Activated CD4-positive, alpha-beta T cell treated with anti-CD3 and anti-CD28 coated beads for 4 hours (primary cell): ENCODE data around the gene PAEP.

Experiments used
- DNase-seq, 2 donors: peaks; one replicate each; pipeline ENCODE4 v3.0.0-alpha.2; 2020

Gene PAEP

DNA sequence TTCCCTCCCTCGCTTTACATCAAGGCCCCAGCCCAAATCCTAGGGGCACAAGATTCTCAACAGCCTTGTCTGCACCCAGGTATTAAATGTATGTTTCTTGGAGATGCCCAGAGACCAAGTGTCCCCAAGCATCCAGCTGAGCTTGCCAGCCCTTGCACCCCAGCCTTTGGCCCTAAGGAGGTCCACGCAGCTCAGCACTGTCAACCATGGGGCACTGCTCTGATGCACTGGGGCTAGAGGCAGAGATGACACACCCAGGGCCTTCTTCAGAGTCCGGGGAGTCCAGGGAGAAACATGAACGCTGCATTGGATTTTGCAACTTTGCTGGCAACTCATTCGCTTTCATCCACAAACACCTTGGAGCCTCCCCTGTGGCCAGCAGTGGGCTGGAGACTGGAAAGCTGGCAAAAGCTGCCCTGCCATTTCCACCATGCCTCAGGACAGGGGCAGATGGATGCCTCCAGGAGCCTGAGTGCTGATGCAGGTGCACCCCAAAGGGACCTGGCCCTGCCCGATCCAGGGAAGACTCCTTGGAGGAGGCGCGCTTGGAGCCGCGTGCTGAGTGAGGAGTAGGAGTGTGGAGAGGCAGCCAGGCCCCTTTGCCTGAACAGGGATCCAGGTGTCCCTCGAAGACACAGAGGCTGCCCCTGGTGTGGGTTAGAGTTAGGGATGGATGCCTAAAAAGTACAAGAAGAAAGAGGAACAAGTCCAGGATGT lies 19.3 kb downstream of the PAEP start:
- no peak for DNase-seq

DNA sequence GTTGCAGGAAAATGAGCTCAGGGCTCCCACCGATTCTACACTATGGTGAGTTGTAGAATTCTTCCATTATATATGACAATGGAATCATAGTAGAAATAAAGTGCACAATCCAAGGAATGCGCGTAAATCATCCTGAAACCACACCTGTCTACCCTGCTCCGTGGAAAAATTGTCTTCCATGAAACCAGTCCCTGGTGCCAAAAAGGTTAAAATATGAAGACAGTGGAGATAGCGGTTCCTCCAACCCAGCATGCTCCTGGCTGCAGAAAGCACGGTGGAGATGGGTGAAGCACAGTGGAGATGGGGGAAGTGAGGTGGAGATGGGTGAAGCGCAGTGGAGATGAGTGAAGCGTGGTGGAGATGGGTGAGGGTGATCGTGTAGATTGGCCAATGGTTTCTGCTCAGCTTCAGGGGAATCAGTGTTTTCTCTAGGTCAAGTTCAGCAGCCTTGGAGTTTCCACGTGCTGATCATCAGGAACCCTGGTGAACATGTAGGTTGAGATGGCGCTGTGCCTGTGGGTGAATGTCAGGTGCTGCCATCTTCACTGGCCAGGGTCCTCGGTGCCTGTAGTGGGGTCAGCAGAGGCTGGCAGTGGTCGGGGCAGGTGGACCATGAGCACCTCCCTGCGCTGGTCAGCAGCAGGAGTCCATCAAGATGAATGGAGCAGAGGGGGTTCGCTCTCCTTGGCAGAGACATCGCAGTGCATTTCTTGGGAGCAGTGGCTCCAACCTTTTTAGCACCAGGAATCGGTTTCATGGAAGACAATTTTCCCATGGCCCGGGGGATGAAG lies 20.3 kb downstream of the PAEP start:
- DNase-seq, result no peak

DNA sequence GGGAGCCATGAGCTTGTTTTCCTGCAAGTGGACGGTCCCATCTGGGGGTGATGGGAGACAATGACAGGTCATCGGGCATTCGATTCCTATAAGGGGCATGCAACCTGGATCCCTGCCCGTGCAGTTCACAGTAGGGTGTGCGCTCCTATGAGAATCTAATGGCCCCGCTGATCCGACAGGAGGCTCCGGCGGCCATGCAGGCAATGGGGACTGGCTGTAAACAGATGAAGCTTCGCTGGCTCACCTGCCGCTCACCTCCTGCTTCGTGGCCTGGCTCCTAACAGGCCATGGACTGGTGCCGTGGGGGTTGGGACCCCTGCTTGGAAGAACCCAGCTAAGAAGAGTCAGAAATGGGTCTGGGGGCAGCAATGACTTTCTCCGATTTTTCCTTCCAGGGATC lies 21.0 kb downstream of the PAEP start:
- no peak for DNase-seq

GRCh38 chr9:135582966-135583687 lies 21.6 kb downstream of the PAEP start:
- no peak for DNase-seq

- no peak for DNase-seq
Observed at GRCh38 chr9:135583688-135584011, 22.1 kb downstream of the PAEP start.

- no peak for DNase-seq
Observed at GRCh38 chr9:135584371-135584770, 22.8 kb downstream of the PAEP start.

DNA sequence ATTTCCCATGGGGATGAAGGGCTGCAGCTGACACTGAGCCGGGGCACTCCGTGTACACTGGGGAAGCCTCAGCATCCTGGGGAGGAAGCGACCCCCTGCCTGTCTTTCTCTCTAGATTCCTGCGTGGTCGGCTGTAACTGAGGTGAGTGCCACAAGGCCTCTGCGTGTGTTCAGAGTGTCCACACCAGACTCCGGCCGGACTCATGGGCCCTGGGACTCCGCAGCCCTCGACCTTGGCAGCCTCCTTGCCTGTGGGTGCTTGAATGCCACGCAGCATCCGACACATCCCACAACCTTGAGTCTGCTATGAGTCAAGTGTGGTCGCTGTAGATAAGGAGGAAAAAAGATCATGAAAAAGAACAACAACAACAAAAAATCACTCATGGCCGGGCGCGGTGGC lies 23.4 kb downstream of the PAEP start:
- DNase-seq, result no peak

- no peak for DNase-seq
Observed at GRCh38 chr9:135586601-135587109, 25.1 kb downstream of the PAEP start.

- no peak for DNase-seq
Observed at GRCh38 chr9:135587658-135588057, 26.1 kb downstream of the PAEP start.

DNA sequence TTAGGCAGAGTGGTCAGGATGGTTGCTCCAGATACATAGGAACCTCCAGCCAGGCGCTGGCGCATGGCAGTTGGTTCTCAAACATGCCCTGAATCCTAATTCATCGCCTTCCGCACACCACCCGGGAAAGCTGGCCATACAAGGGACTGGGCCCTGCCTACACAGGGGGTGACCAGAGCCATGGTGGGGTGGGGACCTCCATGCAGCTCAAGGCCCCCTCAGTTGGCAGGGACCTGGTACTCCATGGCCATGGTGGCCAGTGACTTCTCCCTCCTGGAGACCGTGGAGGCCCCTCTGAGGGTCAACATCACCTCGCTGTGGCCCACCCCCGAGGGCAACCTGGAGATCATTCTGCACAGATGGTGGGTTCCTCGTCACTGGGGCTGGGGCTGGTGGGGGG lies 26.8 kb downstream of the PAEP start:
- no peak for DNase-seq

DNA sequence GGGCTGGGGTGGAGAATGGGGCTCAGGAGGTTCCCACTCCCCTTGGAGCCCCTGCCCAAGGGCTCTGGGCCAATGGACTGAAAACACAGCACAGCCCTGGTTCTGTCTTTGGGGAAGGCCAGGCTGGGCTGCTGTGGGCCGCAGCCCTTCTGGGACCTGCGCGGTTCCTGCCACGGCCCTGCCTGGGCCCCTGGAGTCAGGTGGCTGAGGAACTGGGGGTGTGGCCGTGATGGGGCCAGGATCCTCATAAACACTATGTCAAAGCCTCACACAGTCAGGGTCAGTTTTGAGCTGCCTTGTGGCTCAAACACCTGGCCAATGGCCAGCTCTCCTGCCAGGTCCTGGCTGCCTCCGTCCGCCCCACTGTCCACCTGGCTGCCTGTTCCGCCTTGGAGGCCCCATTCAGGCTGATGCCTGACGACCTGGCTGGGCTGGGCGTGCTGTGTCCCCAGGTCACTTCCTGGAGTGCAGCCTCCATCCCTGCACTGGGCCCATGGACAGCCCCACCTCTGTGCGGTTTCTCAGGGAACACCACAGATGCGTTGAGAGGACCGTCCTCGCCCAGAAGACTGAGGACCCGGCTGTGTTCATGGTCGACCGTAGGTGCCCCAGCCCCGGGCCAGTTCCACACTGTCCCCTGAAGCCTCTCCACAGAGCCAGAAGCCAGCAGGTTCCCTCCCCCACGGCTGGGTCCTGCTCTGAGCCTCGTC lies 27.5 kb downstream of the PAEP start:
- DNase-seq, result no peak

GRCh38 chr9:135589596-135590485 lies 28.3 kb downstream of the PAEP start:
- DNase-seq, result no peak

- no peak for DNase-seq
Observed at GRCh38 chr9:135590486-135591079, 29.0 kb downstream of the PAEP start.

DNA sequence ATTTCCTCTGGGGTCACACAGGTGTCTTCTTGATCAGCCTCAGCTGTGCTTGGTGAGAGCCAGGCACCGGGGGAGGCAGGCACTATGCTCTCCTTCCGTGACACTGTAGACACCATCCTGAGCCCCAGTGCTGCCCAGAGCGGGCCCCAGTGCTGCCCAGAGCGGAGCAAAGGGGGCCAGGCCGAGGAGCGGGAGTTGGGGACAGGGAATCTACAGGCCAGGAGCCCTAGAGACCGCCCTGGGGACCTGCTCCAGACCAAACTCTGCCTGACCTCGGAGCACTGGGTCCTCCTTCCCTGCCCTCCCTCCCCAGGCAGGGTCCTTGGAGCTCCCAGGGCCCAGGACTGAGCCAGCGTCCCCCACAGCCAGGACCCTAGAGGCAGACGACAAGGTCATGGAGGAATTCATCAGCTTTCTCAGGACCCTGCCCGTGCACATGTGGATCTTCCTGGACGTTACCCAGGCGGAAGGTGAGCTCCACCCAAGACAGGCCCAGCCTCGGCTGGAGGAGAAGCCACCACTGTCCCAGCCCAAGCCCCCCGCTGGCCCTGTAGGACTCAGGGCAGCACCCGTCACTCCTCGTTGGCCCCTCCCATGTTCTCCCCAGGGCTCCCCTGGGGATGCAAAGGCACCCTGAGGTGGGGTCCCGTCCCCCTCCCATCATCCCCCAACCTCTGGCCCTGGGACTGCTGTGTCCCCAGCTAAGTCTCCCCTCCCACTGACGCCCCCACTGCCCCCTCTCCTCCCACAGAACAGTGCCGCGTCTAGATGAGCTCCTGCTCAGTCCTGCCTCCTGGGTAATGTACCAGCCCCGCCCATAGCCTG lies 30.2 kb downstream of the PAEP start:
- no peak for DNase-seq

DNA sequence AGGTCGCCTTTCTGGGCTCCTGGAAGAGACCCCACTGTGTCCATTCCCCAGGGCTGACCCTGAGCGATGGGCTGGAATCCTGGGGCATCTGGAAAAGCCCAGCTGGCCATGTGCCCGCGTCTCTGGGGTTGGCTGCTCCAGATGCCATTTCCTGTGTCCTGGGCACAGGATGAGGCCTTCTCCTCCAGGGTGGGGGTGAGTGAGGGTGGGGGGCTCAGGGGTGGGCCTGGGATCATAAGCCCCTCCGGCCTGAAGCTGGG lies 30.7 kb downstream of the PAEP start:
- no peak for DNase-seq

- DNase-seq, result no peak
Observed at GRCh38 chr9:135592625-135593024, 31.1 kb downstream of the PAEP start.

GRCh38 chr9:135596211-135596610 lies 34.7 kb downstream of the PAEP start:
- DNase-seq, result no peak

- no peak for DNase-seq
Observed at GRCh38 chr9:135600296-135600817, 38.8 kb downstream of the PAEP start.

GRCh38 chr9:135601988-135602387 lies 40.4 kb downstream of the PAEP start:
- no peak for DNase-seq

- DNase-seq, result peak; percentile 18 to 57
Observed at GRCh38 chr9:135602789-135603481, 41.4 kb downstream of the PAEP start.
